GM12892 (cell line): ENCODE measurements around the gene WDR18.

Experiments used
- DNase-seq: peaks from one replicate; pipeline ENCODE4 v3.0.0; 2011; ENCODE audit not compliant: insufficient read length
- FAIRE-seq: peaks from 2 replicates; lab custom pipeline; 2011; peaks lifted over from hg19 to GRCh38; lab: Jason Lieb, UNC
- POLR2A ChIP-seq: IDR thresholded peaks from 2 replicates; pipeline ENCODE4 v1.6.1; 2011; ENCODE audit warnings: low read depth, low read length, control low read depth
- POLR2AphosphoS5 ChIP-seq: IDR thresholded peaks from 2 replicates; pipeline ENCODE4 v1.6.1; 2011; ENCODE audit warnings: low read depth, low read length, control low read depth
- TAF1 ChIP-seq: IDR thresholded peaks from 2 replicates; pipeline ENCODE4 v1.6.1; 2011; ENCODE audit warnings: low read depth, mild to moderate bottlenecking, control low read depth, low read length, borderline replicate concordance

The WDR18 gene

GRCh38 chr19:990746-991145, 6.6 kb downstream of the WDR18 start:
- no peak for DNase-seq
- TF ChIP-seq POLR2AphosphoS5 (no peak), POLR2A (no peak), TAF1 (no peak)
- no peak for FAIRE-seq

GRCh38 chr19:991174-991931, 7.2 kb downstream of the WDR18 start:
- DNase-seq = no peak

GRCh38 chr19:991932-992669, 8.0 kb downstream of the WDR18 start:
- no peak for FAIRE-seq
- TF ChIP-seq POLR2A = no peak
- no peak for DNase-seq

More at GRCh38 chr19:991174-991931, 7.2 kb downstream of the WDR18 start:
- TF ChIP-seq POLR2A = no peak
- no peak for TF ChIP-seq TAF1
- no peak for TF ChIP-seq POLR2AphosphoS5
- FAIRE-seq = peak; percentile 51

- no peak for FAIRE-seq
- TF ChIP-seq POLR2A (no peak), TAF1 (no peak), POLR2AphosphoS5 (no peak)
- DNase-seq = no peak
Measured at GRCh38 chr19:992670-993055, 8.5 kb downstream of the WDR18 start.

GRCh38 chr19:993361-993830, 9.3 kb downstream of the WDR18 start:
- no peak for TF ChIP-seq POLR2A
- TF ChIP-seq TAF1 = no peak
- no peak for TF ChIP-seq POLR2AphosphoS5
- DNase-seq (no peak), FAIRE-seq (no peak)

GRCh38 chr19:993831-994393, 9.8 kb downstream of the WDR18 start:
- DNase-seq (no peak), FAIRE-seq (no peak)
- TF ChIP-seq TAF1 (no peak), POLR2A (no peak), POLR2AphosphoS5 (no peak)

GRCh38 chr19:994516-994915, 10.4 kb downstream of the WDR18 start:
- DNase-seq = no peak
- no peak for TF ChIP-seq POLR2AphosphoS5
- TF ChIP-seq POLR2A = no peak
- no peak for TF ChIP-seq TAF1
- no peak for FAIRE-seq

- no peak for DNase-seq
- TF ChIP-seq POLR2AphosphoS5 (no peak), TAF1 (no peak), POLR2A (no peak)
- no peak for FAIRE-seq
Measured at GRCh38 chr19:995051-995827, 11.1 kb downstream of the WDR18 start.

- FAIRE-seq (peak; percentile 17), DNase-seq (no peak)
- TF ChIP-seq POLR2AphosphoS5 (no peak; the same call in 1 of the 2 replicates), POLR2A (no peak; the same call in 1 of the 2 replicates), TAF1 (no peak)
Measured at GRCh38 chr19:996051-996838, 12.1 kb downstream of the WDR18 start.

GRCh38 chr19:998064-998463, 13.9 kb downstream of the WDR18 start:
- TF ChIP-seq POLR2AphosphoS5 (no peak), POLR2A (no peak), TAF1 (no peak)
- FAIRE-seq = no peak
- DNase-seq = no peak
